PC-3 (cell line): ENCODE data around the gene MYCL. TPM values are rescaled to one million over a fixed set of nuclear protein-coding genes. Genes with fewer than 3 reads are reported as not detected.

Experiments
- ATAC-seq: fragments of 200-7000 bp; cut with Tn5 transposase; 2 replicates; pipeline ENCODE4 v1.9.1; 2020; ENCODE audit warnings: mild to moderate bottlenecking, moderate library complexity
- BruUV-seq: library from RNA; stranded (reverse); fragments of 400-500 nt; replicated peaks from 2 replicates; lab custom pipeline; 2021; lab: Mats Ljungman, UMichigan
- CTCF ChIA-PET: fragments of 300-600 bp; sonication (Branson Sonifier 250); formaldehyde crosslinking; loops from one replicate; lab custom pipeline; 2022; ENCODE audit warnings: antibody characterized with exemption; lab: Charles Lee
- POLR2A ChIA-PET: fragments of 300-600 bp; sonication (Branson Sonifier 250); formaldehyde crosslinking; loops from one replicate; lab custom pipeline; 2022; ENCODE audit warnings: antibody characterized with exemption; ENCODE audit not compliant: unreplicated experiment; lab: Charles Lee
- DNase-seq: peaks from one replicate; pipeline ENCODE4 v3.0.0-alpha.2; 2015
- H2AFZ ChIP-seq: fragments of 300-600 bp; sonication (generic); 2 replicates; pipeline ENCODE4 v1.6.0; 2016; ENCODE audit warnings: antibody characterized with exemption, low read length
- H3F3A ChIP-seq: fragments of 300-600 bp; sonication (generic); one replicate; pipeline ENCODE4 v1.6.0; 2017; ENCODE audit warnings: antibody characterized with exemption, low read length, control low read depth, mild to moderate bottlenecking; ENCODE audit not compliant: unreplicated experiment
- H3K27ac ChIP-seq: fragments of 300-600 bp; sonication (generic); 2 replicates; pipeline ENCODE4 v1.5.1; 2016; ENCODE audit warnings: mild to moderate bottlenecking, low read length
- H3K27me3 ChIP-seq: fragments of 300-600 bp; sonication (generic); 2 replicates; pipeline ENCODE4 v1.6.1; 2016; ENCODE audit warnings: low read length, mixed read lengths
- H3K36me3 ChIP-seq: fragments of 300-600 bp; sonication (generic); 2 replicates; pipeline ENCODE4 v1.6.1; 2016; ENCODE audit warnings: low read depth, mixed run types, low read length, mixed read lengths
- H3K4me1 ChIP-seq: fragments of 300-600 bp; sonication (generic); 2 replicates; pipeline ENCODE4 v1.5.1; 2016; ENCODE audit warnings: low read length; ENCODE audit not compliant: insufficient read depth
- H3K4me2 ChIP-seq: fragments of 300-600 bp; sonication (generic); 2 replicates; pipeline ENCODE4 v1.6.0; 2016; ENCODE audit warnings: low read length
- H3K4me3 ChIP-seq: fragments of 300-600 bp; sonication (generic); 2 replicates; pipeline ENCODE4 v1.5.1; 2016; ENCODE audit warnings: mild to moderate bottlenecking, low read length, mixed read lengths
- H3K79me2 ChIP-seq: fragments of 300-600 bp; sonication (generic); 2 replicates; pipeline ENCODE4 v1.6.1; 2017; ENCODE audit warnings: low read length, mixed read lengths
- H3K9ac ChIP-seq: fragments of 300-600 bp; sonication (generic); 2 replicates; pipeline ENCODE4 v1.6.0; 2016; ENCODE audit warnings: mild to moderate bottlenecking, low read length
- H3K9me2 ChIP-seq: fragments of 300-600 bp; sonication (generic); replicated peaks from 2 replicates; pipeline ENCODE4 v1.6.1; 2016; ENCODE audit warnings: mixed run types, low read length, mixed read lengths
- H3K9me3 ChIP-seq: fragments of 300-600 bp; sonication (generic); 2 replicates; pipeline ENCODE4 v1.6.1; 2016; ENCODE audit warnings: low read length, mixed read lengths
- H4K20me1 ChIP-seq: fragments of 300-600 bp; sonication (generic); 2 replicates; pipeline ENCODE4 v1.6.1; 2016; ENCODE audit warnings: low read length, mixed read lengths
- EZH2 ChIP-seq: fragments of 300-600 bp; sonication (generic); IDR thresholded peaks from one replicate; pipeline ENCODE4 v1.6.1; 2017; ENCODE audit warnings: antibody characterized with exemption, mild to moderate bottlenecking, low read length; ENCODE audit not compliant: unreplicated experiment
- EZH2phosphoT487 ChIP-seq: fragments of 300-600 bp; sonication (generic); IDR thresholded peaks from 2 replicates; pipeline ENCODE4 v1.6.1; 2018; ENCODE audit warnings: mild to moderate bottlenecking, antibody characterized with exemption, low read length, borderline replicate concordance
- intact Hi-C: fragments of 100-400 bp; cut with micrococcal nuclease; formaldehyde crosslinking; loops from 2 replicates; pipeline ENCODE4 v1.9.0; 2023
- total RNA-seq: library from RNA; depleted of rRNA; stranded (reverse); fragments of >200 nt; gene quantifications from 2 replicates; pipeline ENCODE4 v1.2.3, GENCODE V29; 2014
- TF ChIP-seq, protein P1 (sequence below): fragments of 300-600 bp; sonication (generic); conservative IDR thresholded peaks from 2 replicates; pipeline ENCODE4 v1.5.1; 2017; ENCODE audit warnings: antibody characterized with exemption, low read depth, mild to moderate bottlenecking, low read length

Gene MYCL
- total RNA-seq, 1 experiment from 2014 or later: 4.0 TPM

DNA sequence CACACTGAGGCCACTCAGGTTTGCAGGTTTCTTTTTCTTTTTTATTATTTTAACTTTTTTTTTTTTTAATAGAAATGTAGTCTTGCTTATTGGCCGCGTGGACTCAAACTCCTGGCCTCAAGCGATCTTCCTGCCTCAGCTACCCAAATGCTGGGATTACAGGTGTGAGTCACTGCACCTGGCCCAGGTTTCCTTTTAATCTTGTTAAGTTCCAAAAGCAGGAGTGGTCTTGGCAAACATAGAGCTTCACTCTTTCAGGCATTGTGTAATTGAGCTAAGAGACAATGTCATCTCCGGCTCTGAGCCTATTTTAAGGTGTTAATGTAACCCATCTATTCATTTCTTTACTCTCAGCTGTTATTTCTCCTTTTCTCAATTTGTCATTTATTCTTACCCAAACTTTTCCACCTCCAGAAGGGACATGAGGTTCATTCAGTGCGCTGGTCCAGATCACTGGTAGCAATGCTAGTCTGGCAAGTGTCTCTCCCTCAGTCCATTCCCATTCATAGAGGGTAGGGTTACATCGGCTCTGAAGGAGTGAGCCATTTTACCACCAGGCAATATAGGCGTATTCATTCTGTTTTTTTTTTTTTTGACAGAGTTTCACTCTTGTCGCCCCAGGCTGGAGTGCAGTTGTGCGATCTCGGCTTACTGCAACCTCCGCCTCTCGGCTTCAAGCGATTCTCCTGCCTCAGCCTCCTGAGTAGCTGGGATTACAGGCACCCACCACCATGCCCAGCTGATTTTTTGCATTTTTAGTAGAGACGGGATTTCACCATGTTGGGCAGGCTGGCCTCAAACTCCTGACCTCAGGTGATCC is 42.0 kb upstream of the MYCL start:
- peaks cover 13% of the 10 kb centered on the region for H3K4me1 ChIP-seq
- DNase-seq (peak; percentile 79), ATAC-seq (peak; percentile 37; the same call in 1 of the 2 replicates)
- H3K4me3 ChIP-seq: no peak overlapping the region
- ChIA-PET CTCF (interaction anchor here (0.6 to 0.7 kb wide), 2 partner anchors 96 to 162 kb away, joined by 3 to 4 read pairs; no protein-coding TSS in a partner anchor), POLR2A (no interaction called here)
- H3K36me3 ChIP-seq: no peaks in the 10 kb centered on the region
- intact Hi-C loops: no loop called here
- no peak for TF ChIP-seq EZH2
- TF ChIP-seq, protein P1, sequence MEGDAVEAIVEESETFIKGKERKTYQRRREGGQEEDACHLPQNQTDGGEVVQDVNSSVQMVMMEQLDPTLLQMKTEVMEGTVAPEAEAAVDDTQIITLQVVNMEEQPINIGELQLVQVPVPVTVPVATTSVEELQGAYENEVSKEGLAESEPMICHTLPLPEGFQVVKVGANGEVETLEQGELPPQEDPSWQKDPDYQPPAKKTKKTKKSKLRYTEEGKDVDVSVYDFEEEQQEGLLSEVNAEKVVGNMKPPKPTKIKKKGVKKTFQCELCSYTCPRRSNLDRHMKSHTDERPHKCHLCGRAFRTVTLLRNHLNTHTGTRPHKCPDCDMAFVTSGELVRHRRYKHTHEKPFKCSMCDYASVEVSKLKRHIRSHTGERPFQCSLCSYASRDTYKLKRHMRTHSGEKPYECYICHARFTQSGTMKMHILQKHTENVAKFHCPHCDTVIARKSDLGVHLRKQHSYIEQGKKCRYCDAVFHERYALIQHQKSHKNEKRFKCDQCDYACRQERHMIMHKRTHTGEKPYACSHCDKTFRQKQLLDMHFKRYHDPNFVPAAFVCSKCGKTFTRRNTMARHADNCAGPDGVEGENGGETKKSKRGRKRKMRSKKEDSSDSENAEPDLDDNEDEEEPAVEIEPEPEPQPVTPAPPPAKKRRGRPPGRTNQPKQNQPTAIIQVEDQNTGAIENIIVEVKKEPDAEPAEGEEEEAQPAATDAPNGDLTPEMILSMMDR: no peak
- no peak for TF ChIP-seq EZH2phosphoT487
- no TSS peak for BruUV-seq
- no peak overlapping the region for H3K9ac ChIP-seq
- H3K9me3 ChIP-seq: no peaks in the 10 kb centered on the region
- H3K4me2 ChIP-seq: peak overlapping the region; percentile 7; the same call in 1 of the 2 replicates
- H2AFZ ChIP-seq: no peak overlapping the region
- H4K20me1 ChIP-seq: no peaks in the 10 kb centered on the region
- no peaks in the 10 kb centered on the region for H3K27me3 ChIP-seq
- no peaks in the 10 kb centered on the region for H3K9me2 ChIP-seq
- no peaks in the 10 kb centered on the region for H3F3A ChIP-seq
- no peaks in the 10 kb centered on the region for H3K79me2 ChIP-seq
- no peak overlapping the region for H3K27ac ChIP-seq

DNA sequence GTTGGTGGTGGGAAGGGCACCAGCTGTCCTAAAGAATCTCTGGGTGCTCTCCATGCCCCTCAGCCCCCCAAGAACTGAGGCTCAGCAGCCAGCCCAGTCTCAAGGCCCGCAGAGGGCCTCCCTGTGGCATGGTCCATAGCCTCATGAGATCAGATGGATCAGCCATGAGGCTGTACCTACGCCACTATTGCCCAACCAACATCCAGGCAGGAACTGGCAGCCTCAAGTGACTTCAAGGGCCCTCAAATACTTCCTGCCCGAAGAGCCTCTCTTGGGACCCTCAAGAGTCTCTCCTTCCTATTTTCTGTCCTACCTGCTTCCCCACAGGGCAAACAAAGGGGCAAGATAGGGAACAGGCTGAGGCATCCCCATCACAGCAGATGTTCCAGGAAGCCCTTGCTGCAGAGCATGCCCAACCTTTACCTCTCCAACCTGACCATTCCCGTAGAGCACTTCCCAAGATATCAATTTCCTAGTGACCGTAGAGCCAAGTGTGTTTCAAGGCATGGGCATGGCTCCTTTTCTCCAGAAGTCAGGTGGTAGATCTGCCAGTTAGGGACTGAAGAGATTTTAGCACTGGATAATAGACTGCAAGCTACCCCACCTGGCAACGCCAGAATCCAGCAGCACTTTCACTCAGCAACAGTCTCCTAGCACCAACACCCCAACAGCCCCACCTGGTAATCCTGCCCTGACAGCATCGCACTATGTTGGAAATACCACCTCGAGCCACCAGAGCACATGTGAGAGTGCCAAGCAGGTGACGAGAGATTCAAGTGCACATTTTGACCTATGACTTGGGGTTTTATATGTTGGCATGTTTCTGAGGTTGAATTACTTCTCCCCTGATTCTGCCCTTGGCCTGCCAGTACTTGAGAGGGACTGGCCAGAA is 39.5 kb upstream of the MYCL start:
- intact Hi-C loops: no loop called here
- no peak overlapping the region for H3K4me2 ChIP-seq
- H3K36me3 ChIP-seq: no peaks in the 10 kb centered on the region
- no peaks in the 10 kb centered on the region for H4K20me1 ChIP-seq
- H3K27me3 ChIP-seq: no peaks in the 10 kb centered on the region
- no peak overlapping the region for H3K27ac ChIP-seq
- no peaks in the 10 kb centered on the region for H3F3A ChIP-seq
- H3K4me3 ChIP-seq: no peak overlapping the region
- no peaks in the 10 kb centered on the region for H3K9me3 ChIP-seq
- H2AFZ ChIP-seq: no peak overlapping the region
- ChIA-PET CTCF (no interaction called here), POLR2A (no interaction called here)
- H3K9me2 ChIP-seq: no peaks in the 10 kb centered on the region
- no peaks in the 10 kb centered on the region for H3K79me2 ChIP-seq
- no TSS peak for BruUV-seq
- DNase-seq (no peak), ATAC-seq (no peak)
- peaks cover 13% of the 10 kb centered on the region for H3K4me1 ChIP-seq
- TF ChIP-seq EZH2 (no peak), EZH2phosphoT487 (no peak)
- TF ChIP-seq, protein P1: no peak
- H3K9ac ChIP-seq: no peak overlapping the region
